Endothelial cell of umbilical vein (primary cell): Measurements from ENCODE around the gene FRG2C. TPM values are rescaled to one million over a fixed set of nuclear protein-coding genes. Genes with fewer than 3 reads are reported as not detected.
"Not testable (repeated sequence)": the region's sequence is repeated elsewhere in the genome, so short reads cannot be mapped to it uniquely, and the experiment has no call there.

Experiments used
- BruUV-seq: library from RNA; stranded (reverse); fragments of 400-500 nt; replicated peaks from 2 replicates; lab custom pipeline; 2021; lab: Mats Ljungman, UMichigan
- CTCF ChIA-PET: fragments of 300-600, 350-600 bp; sonication (Branson Sonifier 250); formaldehyde crosslinking; loops from one replicate; lab custom pipeline; 2021; ENCODE audit warnings: antibody characterized with exemption, inconsistent platforms; lab: Charles Lee
- POLR2A ChIA-PET: fragments of 300-600, 350-600 bp; sonication (Branson Sonifier 250); formaldehyde crosslinking; loops from one replicate; lab custom pipeline; 2021; ENCODE audit warnings: antibody characterized with exemption, inconsistent platforms; lab: Charles Lee
- DNase-seq: peaks from one replicate; pipeline ENCODE4 v3.0.0-alpha.2; 2011; ENCODE audit warnings: low read depth, low spot score
- FAIRE-seq: peaks from 2 replicates; lab custom pipeline; 2011; peaks lifted over from hg19 to GRCh38; lab: Jason Lieb, UNC
- H2AFZ ChIP-seq: 2 replicates; pipeline ENCODE4 v1.6.0; 2012; ENCODE audit warnings: low read depth, low read length, control low read depth, inconsistent platforms
- H3K27ac ChIP-seq: 2 replicates; pipeline ENCODE4 v1.5.1; 2011; ENCODE audit warnings: low read depth, mild to moderate bottlenecking, control low read depth, low read length, moderate library complexity; ENCODE audit not compliant: insufficient read depth
- H3K27me3 ChIP-seq, 2 experiments: 2 replicates each; pipeline versions ENCODE4 v1.6.0 to v1.6.1; 2011; ENCODE audit warnings: low read length in 2 of 2, mixed read lengths in 1 of 2; ENCODE audit not compliant: control insufficient read depth in 2 of 2, insufficient read depth in 2 of 2
- H3K36me3 ChIP-seq, 2 experiments: 2 replicates in 1 of 2; 3 replicates in 1 of 2; pipeline ENCODE4 v1.5.1; 2011; ENCODE audit warnings: low read length in 2 of 2, mild to moderate bottlenecking in 1 of 2, moderate library complexity in 1 of 2; ENCODE audit not compliant: control insufficient read depth in 2 of 2, insufficient read depth in 2 of 2; ENCODE audit errors: extremely low read depth in 1 of 2
- H3K4me1 ChIP-seq: 3 replicates; pipeline ENCODE4 v1.5.1; 2011; ENCODE audit warnings: mild to moderate bottlenecking, low read length; ENCODE audit not compliant: control insufficient read depth, insufficient read depth; ENCODE audit errors: extremely low read depth
- H3K4me2 ChIP-seq: 2 replicates; pipeline ENCODE4 v1.6.1; 2011; ENCODE audit warnings: low read length, control low read depth, mixed read lengths; ENCODE audit not compliant: insufficient read depth
- H3K4me3 ChIP-seq, 3 experiments: fragments of 200-600 bp in 1 of 3; sonication (generic), shearing (Covaris generic) in 1 of 3; replicated peaks in 1 of 3; 2 replicates each; pipeline ENCODE4 v1.5.1; 2011 to 2016; ENCODE audit warnings: control low read depth in 3 of 3, low read length in 3 of 3, mild to moderate bottlenecking in 2 of 3, inconsistent platforms in 1 of 3, low read depth in 1 of 3, moderate library complexity in 1 of 3; ENCODE audit not compliant: insufficient read depth in 1 of 3
- H3K79me2 ChIP-seq: 2 replicates; pipeline ENCODE4 v1.6.0; 2012; ENCODE audit warnings: low read length, inconsistent platforms; ENCODE audit not compliant: control insufficient read depth, insufficient read depth
- H3K9ac ChIP-seq: replicated peaks from 2 replicates; pipeline ENCODE3; 2011; ENCODE audit warnings: low read length, control low read depth; ENCODE audit not compliant: insufficient read depth; ENCODE audit errors: extremely low read depth
- H3K9me1 ChIP-seq: replicated peaks from 3 replicates; pipeline ENCODE4 v1.6.0; 2011; ENCODE audit warnings: mild to moderate bottlenecking, low read length; ENCODE audit not compliant: control insufficient read depth, insufficient read depth; ENCODE audit errors: extremely low read depth
- H3K9me3 ChIP-seq: replicated peaks from 2 replicates; pipeline ENCODE4 v1.5.1; 2012; ENCODE audit warnings: low read length, inconsistent platforms; ENCODE audit not compliant: control insufficient read depth, insufficient read depth
- H4K20me1 ChIP-seq: replicated peaks from 2 replicates; pipeline ENCODE3; 2011; ENCODE audit warnings: mild to moderate bottlenecking, low read length; ENCODE audit not compliant: control insufficient read depth, insufficient read depth; ENCODE audit errors: extremely low read depth
- dilution Hi-C: fragments of 300-500 bp; cut with MboI; formaldehyde crosslinking; loops from one replicate; pipeline ENCODE4 v1.15.0; 2019; ENCODE audit warnings: low sequenced_read_pairs; ENCODE audit not compliant: extremely low pct_ligation_motif_present
- intact Hi-C: fragments of 100-400 bp; cut with micrococcal nuclease; formaldehyde crosslinking; loops from one replicate; pipeline ENCODE4 v1.10.0; 2022
- polyA plus RNA-seq, 4 experiments: library from polyadenylated mRNA; depleted of rRNA in 3 of 4; stranded (reverse) in 3 of 4; unstranded in 1 of 4; fragments of >200 nt; gene quantifications; 2 replicates each; pipeline versions ENCODE4 v1.2.1 to v1.2.3, GENCODE V29; 2011 to 2012; ENCODE audit warnings: missing spikeins in 1 of 4
- total RNA-seq: library from RNA; stranded (reverse); gene quantifications from 2 replicates; pipeline ENCODE4 v1.2.3, GENCODE V29; 2021

The FRG2C gene
- total and polyA plus RNA-seq, 2 donors (not counting 3 experiments of a cell fraction or from before 2014, with no cell fraction given) = not detected

DNA sequence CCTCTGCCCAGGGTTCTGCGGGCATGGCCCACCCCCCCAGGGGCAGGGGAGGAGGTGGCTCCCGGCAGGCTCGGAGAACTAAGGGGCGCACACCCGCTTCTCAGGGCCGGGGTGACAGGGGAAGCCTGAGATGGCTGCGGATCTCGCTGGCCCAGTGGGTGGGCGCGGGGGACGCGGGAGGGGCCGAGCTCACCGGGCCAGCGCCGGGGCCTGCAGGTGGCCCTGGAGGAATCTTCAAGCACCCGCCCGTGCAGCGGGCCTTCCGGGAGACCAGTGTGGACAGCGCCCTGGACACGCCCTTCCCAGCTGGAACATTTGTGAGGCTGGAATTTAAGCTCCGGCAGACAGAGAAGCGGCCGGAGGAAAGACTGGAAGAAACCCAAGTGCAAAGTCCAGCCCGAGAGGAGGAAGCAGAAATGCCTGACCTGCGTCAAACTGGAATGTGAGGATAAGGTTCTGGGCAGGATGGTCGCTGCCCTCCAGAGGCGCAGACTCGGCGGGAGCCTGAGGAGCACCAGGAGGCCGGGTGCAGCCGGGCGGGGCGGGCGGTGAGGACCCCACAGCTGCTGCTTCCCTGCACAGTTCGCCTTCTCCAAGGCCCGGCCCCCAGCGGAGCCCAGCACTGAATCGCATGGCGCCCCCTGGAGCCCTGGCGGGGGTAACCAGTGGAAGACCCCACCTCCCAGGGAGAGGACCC is 5.6 kb upstream of the FRG2C start:
- FAIRE-seq, H3K9ac ChIP-seq, H3K4me3 ChIP-seq, BruUV-seq, H3K36me3 ChIP-seq, H3K9me1 ChIP-seq, H3K27me3 ChIP-seq, H3K9me3 ChIP-seq, H3K4me1 ChIP-seq, DNase-seq, intact Hi-C loops, H2AFZ ChIP-seq, dilution Hi-C loops, CTCF ChIA-PET, H3K79me2 ChIP-seq, H3K4me2 ChIP-seq, POLR2A ChIA-PET, H3K27ac ChIP-seq, H4K20me1 ChIP-seq: not testable (repeated sequence)

DNA sequence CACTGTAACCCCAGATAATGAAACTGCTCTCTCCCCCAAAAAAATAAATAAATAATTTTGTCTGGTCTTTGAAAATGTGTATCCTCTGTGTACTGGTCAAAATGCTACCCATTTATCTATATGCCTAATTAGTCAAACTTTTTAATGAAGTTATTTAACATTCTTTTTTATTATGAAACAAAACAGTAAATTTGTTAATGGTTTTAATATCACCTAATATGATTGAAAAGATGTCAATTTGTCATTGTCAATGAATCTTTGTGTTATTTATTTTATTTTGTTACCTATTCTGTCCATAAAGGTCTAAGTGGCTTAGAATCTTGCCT is 5.1 kb upstream of the FRG2C start:
- CTCF ChIA-PET, H3K9me3 ChIP-seq, H3K9me1 ChIP-seq, H3K4me2 ChIP-seq, H3K79me2 ChIP-seq, H4K20me1 ChIP-seq, BruUV-seq, H3K27ac ChIP-seq, FAIRE-seq, H2AFZ ChIP-seq, H3K36me3 ChIP-seq, dilution Hi-C loops, POLR2A ChIA-PET, intact Hi-C loops, H3K4me1 ChIP-seq, H3K4me3 ChIP-seq, DNase-seq, H3K9ac ChIP-seq, H3K27me3 ChIP-seq: not testable (repeated sequence)

DNA sequence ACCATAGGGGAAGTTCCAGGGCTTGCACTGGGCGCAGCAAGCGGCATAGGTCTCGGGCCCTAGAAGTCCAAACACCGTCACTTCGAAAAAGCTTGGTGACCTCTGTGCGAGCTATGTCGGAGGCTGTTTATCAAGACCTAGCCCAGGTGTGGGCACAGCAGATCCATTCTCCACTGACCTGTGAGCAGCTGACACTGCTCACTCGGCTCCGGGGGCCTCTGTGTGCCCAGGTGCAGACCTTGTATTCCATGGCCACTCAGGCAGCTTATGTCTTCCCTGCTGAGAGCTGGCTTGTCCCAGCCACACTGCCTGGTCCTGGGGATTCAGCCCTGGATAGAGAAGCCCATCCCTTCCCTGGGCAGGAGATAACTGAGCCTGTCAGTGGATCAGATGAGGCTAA is 1.5 kb downstream of the FRG2C start:
- not testable (repeated sequence) for FAIRE-seq

DNA sequence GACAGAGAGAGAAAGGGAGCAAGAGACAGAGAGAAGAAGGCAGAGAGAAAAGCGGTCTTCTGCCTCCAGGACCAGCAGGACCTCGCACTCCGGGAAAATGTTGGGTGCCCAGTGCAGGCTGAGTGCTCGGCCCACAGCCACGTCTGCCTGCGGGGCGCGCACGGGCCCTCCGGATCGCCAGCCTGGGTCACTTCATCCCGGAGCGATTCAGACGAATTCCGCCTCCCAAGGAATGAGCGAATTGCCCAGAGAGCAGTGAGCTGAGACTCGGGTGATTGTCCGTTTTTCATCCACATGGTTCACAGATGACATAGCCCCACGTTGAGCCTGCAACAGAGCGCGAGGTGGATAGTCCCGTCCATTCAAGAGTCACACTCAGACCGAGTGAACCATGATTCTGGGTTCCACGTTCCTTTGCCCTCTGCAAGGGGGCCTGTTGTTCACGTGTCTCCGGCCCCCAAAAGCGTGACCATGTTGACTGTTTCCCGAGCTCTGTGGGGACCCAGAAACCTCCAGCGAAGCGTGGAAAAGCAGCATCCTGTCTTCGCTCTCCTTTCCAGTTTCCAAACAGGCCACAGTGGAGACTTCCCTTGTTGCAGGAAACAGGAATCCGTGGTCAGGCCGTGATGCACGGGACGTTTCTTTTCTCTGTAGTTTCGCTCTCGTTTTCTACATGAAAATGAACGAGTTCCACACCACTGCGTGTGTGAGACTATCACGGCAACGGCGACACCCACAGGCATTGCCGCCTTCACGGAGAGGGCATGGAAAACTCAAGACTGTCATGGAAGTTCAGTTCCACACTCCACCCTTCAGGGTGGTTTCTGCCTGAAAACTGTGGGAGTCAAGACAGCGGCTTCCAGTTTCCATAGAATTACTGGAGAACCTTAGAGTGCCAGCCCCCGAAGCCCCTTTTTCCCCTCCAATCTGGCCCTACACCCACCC is 3.9 kb downstream of the FRG2C start:
- H3K4me3 ChIP-seq, H3K4me2 ChIP-seq, H4K20me1 ChIP-seq, BruUV-seq, FAIRE-seq, H3K9ac ChIP-seq, dilution Hi-C loops, CTCF ChIA-PET, H3K27ac ChIP-seq, H3K36me3 ChIP-seq, POLR2A ChIA-PET, H3K4me1 ChIP-seq, H3K9me3 ChIP-seq, intact Hi-C loops, H3K9me1 ChIP-seq, H3K79me2 ChIP-seq, H2AFZ ChIP-seq, DNase-seq: not testable (repeated sequence)
- peaks cover 6 to 11% of the 10 kb centered on the region in 2 experiments for H3K27me3 ChIP-seq

More for the DNA sequence above, 1.5 kb downstream of the FRG2C start:
- H3K36me3 ChIP-seq, H3K9me1 ChIP-seq, POLR2A ChIA-PET, DNase-seq, H3K27me3 ChIP-seq, intact Hi-C loops, H3K4me3 ChIP-seq, H3K27ac ChIP-seq, dilution Hi-C loops, H4K20me1 ChIP-seq, H3K9me3 ChIP-seq, H3K79me2 ChIP-seq, H3K4me2 ChIP-seq, BruUV-seq, CTCF ChIA-PET, H3K9ac ChIP-seq, H2AFZ ChIP-seq, H3K4me1 ChIP-seq: not testable (repeated sequence)
